Progenitor cell of endocrine pancreas (in vitro differentiated cells): ENCODE measurements around the gene SMIM23. TPM values are rescaled to one million over a fixed set of nuclear protein-coding genes. Genes with fewer than 3 reads are reported as not detected.

ENCODE experiments used
- DNase-seq: peaks from one replicate; pipeline ENCODE4 v3.0.0; 2021; ENCODE audit warnings: low spot score; ENCODE audit not compliant: unreplicated experiment
- H3K27ac Mint-ChIP-seq: 2 replicates; pipeline ENCODE4 v1.8.0; 2021; ENCODE audit warnings: mild to moderate bottlenecking, moderate library complexity, mixed read lengths
- H3K27me3 Mint-ChIP-seq: 2 replicates; pipeline ENCODE4 v1.8.0; 2021; ENCODE audit warnings: mixed read lengths
- H3K36me3 Mint-ChIP-seq: 2 replicates; pipeline ENCODE4 v1.8.0; 2022; ENCODE audit warnings: mixed read lengths; ENCODE audit not compliant: insufficient read depth
- H3K4me1 Mint-ChIP-seq: 2 replicates; pipeline ENCODE4 v1.8.0; 2021; ENCODE audit warnings: low read depth, mixed read lengths
- H3K4me3 Mint-ChIP-seq: 2 replicates; pipeline ENCODE4 v1.8.0; 2021; ENCODE audit warnings: low read depth, mild to moderate bottlenecking, moderate library complexity, mixed read lengths
- H3K9me3 Mint-ChIP-seq: 2 replicates; pipeline ENCODE4 v1.8.0; 2021; ENCODE audit warnings: low read depth, mixed read lengths
- total RNA-seq: library from RNA; stranded (reverse); gene quantifications from 2 replicates; pipeline ENCODE4 v1.2.1, GENCODE V29; 2021
- TF ChIP-seq, protein P1 (sequence below): fragments of 200-600 bp; sonication (generic); IDR thresholded peaks from one replicate; pipeline ENCODE4 v1.5.0; 2021; ENCODE audit warnings: antibody characterized with exemption, mild to moderate bottlenecking; ENCODE audit not compliant: unreplicated experiment

The SMIM23 gene
- total RNA-seq, 1 donor from 2014 or later: not detected

- peaks cover 2% of the 10 kb centered on the region for H3K4me1 Mint-ChIP-seq
- peaks cover 8% of the 10 kb centered on the region for H3K36me3 Mint-ChIP-seq
- TF ChIP-seq, protein P1, sequence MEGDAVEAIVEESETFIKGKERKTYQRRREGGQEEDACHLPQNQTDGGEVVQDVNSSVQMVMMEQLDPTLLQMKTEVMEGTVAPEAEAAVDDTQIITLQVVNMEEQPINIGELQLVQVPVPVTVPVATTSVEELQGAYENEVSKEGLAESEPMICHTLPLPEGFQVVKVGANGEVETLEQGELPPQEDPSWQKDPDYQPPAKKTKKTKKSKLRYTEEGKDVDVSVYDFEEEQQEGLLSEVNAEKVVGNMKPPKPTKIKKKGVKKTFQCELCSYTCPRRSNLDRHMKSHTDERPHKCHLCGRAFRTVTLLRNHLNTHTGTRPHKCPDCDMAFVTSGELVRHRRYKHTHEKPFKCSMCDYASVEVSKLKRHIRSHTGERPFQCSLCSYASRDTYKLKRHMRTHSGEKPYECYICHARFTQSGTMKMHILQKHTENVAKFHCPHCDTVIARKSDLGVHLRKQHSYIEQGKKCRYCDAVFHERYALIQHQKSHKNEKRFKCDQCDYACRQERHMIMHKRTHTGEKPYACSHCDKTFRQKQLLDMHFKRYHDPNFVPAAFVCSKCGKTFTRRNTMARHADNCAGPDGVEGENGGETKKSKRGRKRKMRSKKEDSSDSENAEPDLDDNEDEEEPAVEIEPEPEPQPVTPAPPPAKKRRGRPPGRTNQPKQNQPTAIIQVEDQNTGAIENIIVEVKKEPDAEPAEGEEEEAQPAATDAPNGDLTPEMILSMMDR: no peak
- H3K4me3 Mint-ChIP-seq: no peak overlapping the region
- H3K27me3 Mint-ChIP-seq: no peaks in the 10 kb centered on the region
- DNase-seq: no peak
- H3K27ac Mint-ChIP-seq: no peak overlapping the region
- H3K9me3 Mint-ChIP-seq: no peaks in the 10 kb centered on the region
Observed at GRCh38 chr5:171839112-171839511, 53.5 kb downstream of the SMIM23 start.

DNA sequence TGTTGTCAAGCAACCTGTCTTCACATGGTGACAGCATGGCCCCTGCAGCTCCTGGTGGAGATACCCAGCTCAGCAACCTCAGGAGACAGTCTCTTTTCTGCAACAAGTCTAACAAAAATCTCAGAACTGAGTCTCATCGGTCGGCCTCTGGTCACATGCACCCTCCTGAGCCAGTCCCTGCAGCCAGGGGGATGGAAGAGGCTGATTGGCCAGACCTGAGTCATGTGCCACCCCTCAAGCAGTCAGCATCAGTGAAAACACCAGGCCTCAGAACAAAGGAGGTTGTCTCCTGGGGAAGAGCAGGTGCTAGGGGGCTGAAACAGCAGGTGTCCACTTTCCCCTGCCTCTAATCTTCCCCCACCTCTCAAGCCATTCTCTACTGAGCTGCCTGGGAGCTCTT is 54.4 kb downstream of the SMIM23 start:
- peaks cover 2% of the 10 kb centered on the region for H3K4me1 Mint-ChIP-seq
- TF ChIP-seq, protein P1: no peak
- no peaks in the 10 kb centered on the region for H3K27me3 Mint-ChIP-seq
- no peak for DNase-seq
- peaks cover 8% of the 10 kb centered on the region for H3K36me3 Mint-ChIP-seq
- H3K4me3 Mint-ChIP-seq: no peak overlapping the region
- H3K27ac Mint-ChIP-seq: no peak overlapping the region
- H3K9me3 Mint-ChIP-seq: no peaks in the 10 kb centered on the region

Other genes starting within 250 kb of the SMIM23 start
- 61.2 and 63.5 TPM in 2 replicates for gene FBXW11, start 220.8 kb downstream of the SMIM23 start, total RNA-seq